Nephron progenitor cell (in vitro differentiated cells): ENCODE data around the gene MCOLN1.

ENCODE experiments used
- DNase-seq: peaks from one replicate; pipeline ENCODE4 v3.0.0; 2021
- H3K27ac Mint-ChIP-seq: 2 replicates; pipeline ENCODE4 v1.8.0; 2021; ENCODE audit warnings: mild to moderate bottlenecking, moderate library complexity, mixed read lengths
- H3K27me3 Mint-ChIP-seq: 2 replicates; pipeline ENCODE4 v1.8.0; 2021; ENCODE audit warnings: mild to moderate bottlenecking, low read depth, mixed read lengths; ENCODE audit not compliant: poor library complexity
- H3K36me3 Mint-ChIP-seq: 2 replicates; pipeline ENCODE4 v1.8.0; 2021; ENCODE audit warnings: low read depth, mixed read lengths
- H3K4me1 Mint-ChIP-seq: 2 replicates; pipeline ENCODE4 v1.8.0; 2021; ENCODE audit warnings: mixed read lengths
- H3K4me3 Mint-ChIP-seq: 2 replicates; pipeline ENCODE4 v1.8.0; 2021; ENCODE audit warnings: mild to moderate bottlenecking, moderate library complexity, mixed read lengths
- H3K9me3 Mint-ChIP-seq: 2 replicates; pipeline ENCODE4 v1.8.0; 2021; ENCODE audit warnings: mild to moderate bottlenecking, moderate library complexity, mixed read lengths
- CTCF ChIP-seq: fragments of 200-600 bp; sonication (generic); IDR thresholded peaks from 2 replicates; pipeline ENCODE4 v1.5.0; 2021; ENCODE audit warnings: antibody characterized with exemption

The MCOLN1 gene

GRCh38 chr19:7478173-7478842, 44.1 kb upstream of the MCOLN1 start:
- no peaks in the 10 kb centered on the region for H3K9me3 Mint-ChIP-seq
- peaks cover 27% of the 10 kb centered on the region for H3K4me1 Mint-ChIP-seq
- no peak overlapping the region for H3K4me3 Mint-ChIP-seq
- H3K27ac Mint-ChIP-seq: no peak overlapping the region
- H3K36me3 Mint-ChIP-seq: no peaks in the 10 kb centered on the region
- H3K27me3 Mint-ChIP-seq: no peaks in the 10 kb centered on the region
- DNase-seq: no peak
- no peak for TF ChIP-seq CTCF

- H3K27me3 Mint-ChIP-seq: peaks cover 4% of the 10 kb centered on the region
- no peaks in the 10 kb centered on the region for H3K36me3 Mint-ChIP-seq
- H3K9me3 Mint-ChIP-seq: no peaks in the 10 kb centered on the region
- H3K4me3 Mint-ChIP-seq: no peak overlapping the region
- DNase-seq: no peak
- TF ChIP-seq CTCF: no peak
- H3K27ac Mint-ChIP-seq: no peak overlapping the region
- peaks cover 32% of the 10 kb centered on the region for H3K4me1 Mint-ChIP-seq
Measured at GRCh38 chr19:7478843-7479227, 43.6 kb upstream of the MCOLN1 start.

GRCh38 chr19:7480222-7480969, 42.0 kb upstream of the MCOLN1 start:
- H3K4me3 Mint-ChIP-seq: peak overlapping the region; percentile 54
- H3K36me3 Mint-ChIP-seq: no peaks in the 10 kb centered on the region
- TF ChIP-seq CTCF: no peak
- H3K4me1 Mint-ChIP-seq: peaks cover 32% of the 10 kb centered on the region
- peak overlapping the region; percentile 97 for H3K27ac Mint-ChIP-seq
- H3K9me3 Mint-ChIP-seq: no peaks in the 10 kb centered on the region
- DNase-seq: peak; percentile 45
- peaks cover 11% of the 10 kb centered on the region for H3K27me3 Mint-ChIP-seq

GRCh38 chr19:7480970-7481255, 41.5 kb upstream of the MCOLN1 start:
- H3K27ac Mint-ChIP-seq: peak overlapping the region; percentile 97
- H3K9me3 Mint-ChIP-seq: no peaks in the 10 kb centered on the region
- DNase-seq: no peak
- TF ChIP-seq CTCF: no peak
- H3K36me3 Mint-ChIP-seq: no peaks in the 10 kb centered on the region
- H3K4me3 Mint-ChIP-seq: peak overlapping the region; percentile 28
- H3K4me1 Mint-ChIP-seq: peaks cover 32% of the 10 kb centered on the region
- peaks cover 13% of the 10 kb centered on the region for H3K27me3 Mint-ChIP-seq

GRCh38 chr19:7482584-7483439, 39.6 kb upstream of the MCOLN1 start:
- no peak for TF ChIP-seq CTCF
- no peak overlapping the region for H3K4me3 Mint-ChIP-seq
- H3K27me3 Mint-ChIP-seq: peaks cover 13% of the 10 kb centered on the region
- H3K9me3 Mint-ChIP-seq: no peaks in the 10 kb centered on the region
- peak; percentile 28 for DNase-seq
- H3K4me1 Mint-ChIP-seq: peaks cover 32% of the 10 kb centered on the region
- no peak overlapping the region for H3K27ac Mint-ChIP-seq
- no peaks in the 10 kb centered on the region for H3K36me3 Mint-ChIP-seq
